ENCODE results near the gene RIGI.
"Not testable (repeated sequence)": the region's sequence is repeated elsewhere in the genome, so short reads cannot be mapped to it uniquely, and the experiment has no call there.

RIGI gene

GRCh38 chr9:32550562-32551275, 24.7 kb upstream of the RIGI start:
- H3K4me1 Mint-ChIP-seq (ENCODE audit: low read depth): peaks cover 51% of the 10 kb centered on the region
- peak overlapping the region; percentile 98 for H3K4me3 Mint-ChIP-seq
- peak overlapping the region; percentile 99 for H3K27ac Mint-ChIP-seq
- no peaks in the 10 kb centered on the region for H3K27me3 Mint-ChIP-seq
- peaks cover 30% of the 10 kb centered on the region for H3K36me3 Mint-ChIP-seq (ENCODE audit: low read depth)
- no peaks in the 10 kb centered on the region for H3K9me3 Mint-ChIP-seq

- Mint-ChIP-seq H3K9me3 (no peaks in the 10 kb centered on the region), H3K27ac (peak overlapping the region; percentile 67), H3K36me3 (ENCODE audit: low read depth) (peaks cover 29% of the 10 kb centered on the region), H3K27me3 (no peaks in the 10 kb centered on the region), H3K4me3 (peak overlapping the region; percentile 98), H3K4me1 (ENCODE audit: low read depth) (peaks cover 50% of the 10 kb centered on the region)
These were observed 24.2 kb upstream of the RIGI start for GRCh38 chr9:32550150-32550561.

- H3K9me3 Mint-ChIP-seq, H3K4me3 Mint-ChIP-seq, H3K27ac Mint-ChIP-seq, H3K27me3 Mint-ChIP-seq: not testable (repeated sequence)
- peaks cover 39% of the 10 kb centered on the region for H3K4me1 Mint-ChIP-seq (ENCODE audit: low read depth)
- H3K36me3 Mint-ChIP-seq (ENCODE audit: low read depth): peaks cover 34% of the 10 kb centered on the region
These were observed 22.2 kb upstream of the RIGI start for GRCh38 chr9:32548213-32548612.

- Mint-ChIP-seq H3K4me1 (ENCODE audit: low read depth) (peaks cover 31% of the 10 kb centered on the region), H3K9me3 (no peaks in the 10 kb centered on the region), H3K27ac (no peak overlapping the region), H3K27me3 (no peaks in the 10 kb centered on the region), H3K4me3 (no peak overlapping the region), H3K36me3 (ENCODE audit: low read depth) (peaks cover 50% of the 10 kb centered on the region)
These were observed 19.9 kb upstream of the RIGI start for GRCh38 chr9:32545884-32546283.

DNA sequence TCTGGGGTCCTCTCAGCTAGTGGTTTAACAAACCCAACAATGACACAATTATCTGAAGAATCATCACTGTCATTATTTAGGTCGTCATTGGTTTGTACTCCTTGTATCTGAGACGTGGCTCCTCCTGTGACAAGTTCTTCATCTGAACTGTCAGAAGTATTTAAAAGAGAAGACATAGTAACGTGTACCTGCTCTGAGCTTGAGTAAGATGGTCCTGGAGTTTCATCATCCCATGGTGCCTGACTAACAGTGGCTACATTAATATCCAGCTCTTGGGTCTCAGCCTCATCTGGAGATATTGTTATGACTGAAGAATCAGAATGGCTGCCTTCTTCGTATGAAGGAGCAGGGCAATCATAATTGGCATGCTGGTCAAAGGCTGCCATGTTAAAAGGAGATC, 17.1 kb upstream of the RIGI start:
- H3K4me3 Mint-ChIP-seq: no peak overlapping the region
- peaks cover 34% of the 10 kb centered on the region for H3K36me3 Mint-ChIP-seq (ENCODE audit: low read depth)
- no peak overlapping the region for H3K27ac Mint-ChIP-seq
- H3K4me1 Mint-ChIP-seq (ENCODE audit: low read depth): peaks cover 12% of the 10 kb centered on the region
- no peaks in the 10 kb centered on the region for H3K27me3 Mint-ChIP-seq
- H3K9me3 Mint-ChIP-seq: no peaks in the 10 kb centered on the region

DNA sequence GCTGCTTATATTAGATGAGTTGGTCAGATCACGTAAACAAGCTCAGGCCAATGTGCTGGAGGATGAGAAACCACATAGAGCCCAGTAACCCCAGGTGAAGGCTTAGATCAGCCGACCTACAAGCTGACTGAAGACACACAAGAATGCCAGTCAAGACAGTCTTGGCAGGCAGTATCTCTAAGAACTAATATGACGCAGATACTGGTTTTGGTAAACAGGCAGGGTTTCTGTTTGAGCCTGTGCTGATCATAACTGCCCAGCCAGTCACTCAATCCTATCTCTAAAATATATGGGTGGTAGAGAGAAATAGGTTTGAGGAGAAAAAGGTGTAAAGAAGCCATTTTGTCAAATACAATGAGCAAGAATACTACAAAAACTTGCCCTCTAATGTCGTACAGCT, 7.8 kb upstream of the RIGI start:
- no peaks in the 10 kb centered on the region for H3K4me1 Mint-ChIP-seq (ENCODE audit: low read depth)
- H3K9me3 Mint-ChIP-seq: no peaks in the 10 kb centered on the region
- no peak overlapping the region for H3K27ac Mint-ChIP-seq
- H3K36me3 Mint-ChIP-seq (ENCODE audit: low read depth): peaks cover 12% of the 10 kb centered on the region
- H3K27me3 Mint-ChIP-seq: no peaks in the 10 kb centered on the region
- no peak overlapping the region for H3K4me3 Mint-ChIP-seq

- no peaks in the 10 kb centered on the region for H3K4me1 Mint-ChIP-seq (ENCODE audit: low read depth)
- H3K36me3 Mint-ChIP-seq (ENCODE audit: low read depth): peaks cover 12% of the 10 kb centered on the region
- no peaks in the 10 kb centered on the region for H3K9me3 Mint-ChIP-seq
- no peak overlapping the region for H3K27ac Mint-ChIP-seq
- no peaks in the 10 kb centered on the region for H3K27me3 Mint-ChIP-seq
- H3K4me3 Mint-ChIP-seq: no peak overlapping the region
These were observed 7.3 kb upstream of the RIGI start for GRCh38 chr9:32533336-32533735.

DNA sequence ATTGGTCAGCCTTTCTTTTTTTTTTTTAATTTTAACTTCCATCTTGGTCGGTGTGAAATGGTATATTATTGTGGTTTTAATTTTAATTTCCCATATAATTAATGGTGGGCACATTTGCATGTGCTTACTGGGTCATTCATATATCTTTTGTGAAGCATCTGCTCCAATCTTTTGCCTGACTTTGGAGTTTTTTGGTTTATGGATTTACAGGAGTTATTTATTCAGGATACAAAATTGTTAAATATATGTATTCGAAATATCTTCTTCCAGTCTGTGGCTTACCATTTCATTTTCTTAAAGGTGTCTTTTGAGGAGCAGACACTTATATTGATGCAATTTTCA, 682 bp upstream of the RIGI start:
- H3K27ac Mint-ChIP-seq: peak overlapping the region; percentile 88
- H3K27me3 Mint-ChIP-seq: no peaks in the 10 kb centered on the region
- H3K4me1 Mint-ChIP-seq (ENCODE audit: low read depth): peaks cover 51% of the 10 kb centered on the region
- H3K36me3 Mint-ChIP-seq (ENCODE audit: low read depth): peaks cover 27% of the 10 kb centered on the region
- no peaks in the 10 kb centered on the region for H3K9me3 Mint-ChIP-seq
- peak overlapping the region; percentile 89 for H3K4me3 Mint-ChIP-seq

- H3K27ac Mint-ChIP-seq: peak overlapping the region; percentile 88
- H3K4me1 Mint-ChIP-seq (ENCODE audit: low read depth): peaks cover 55% of the 10 kb centered on the region
- H3K36me3 Mint-ChIP-seq (ENCODE audit: low read depth): peaks cover 27% of the 10 kb centered on the region
- H3K9me3 Mint-ChIP-seq: no peaks in the 10 kb centered on the region
- no peaks in the 10 kb centered on the region for H3K27me3 Mint-ChIP-seq
- peak overlapping the region; percentile 89 for H3K4me3 Mint-ChIP-seq
These were observed 326 bp downstream of the RIGI start for GRCh38 chr9:32525709-32526030.

- no peaks in the 10 kb centered on the region for H3K9me3 Mint-ChIP-seq
- peak overlapping the region; percentile 88 for H3K27ac Mint-ChIP-seq
- H3K4me1 Mint-ChIP-seq (ENCODE audit: low read depth): peaks cover 58% of the 10 kb centered on the region
- H3K36me3 Mint-ChIP-seq (ENCODE audit: low read depth): peaks cover 30% of the 10 kb centered on the region
- peak overlapping the region; percentile 89 for H3K4me3 Mint-ChIP-seq
- no peaks in the 10 kb centered on the region for H3K27me3 Mint-ChIP-seq
These were observed 896 bp downstream of the RIGI start for GRCh38 chr9:32524892-32525708.

DNA sequence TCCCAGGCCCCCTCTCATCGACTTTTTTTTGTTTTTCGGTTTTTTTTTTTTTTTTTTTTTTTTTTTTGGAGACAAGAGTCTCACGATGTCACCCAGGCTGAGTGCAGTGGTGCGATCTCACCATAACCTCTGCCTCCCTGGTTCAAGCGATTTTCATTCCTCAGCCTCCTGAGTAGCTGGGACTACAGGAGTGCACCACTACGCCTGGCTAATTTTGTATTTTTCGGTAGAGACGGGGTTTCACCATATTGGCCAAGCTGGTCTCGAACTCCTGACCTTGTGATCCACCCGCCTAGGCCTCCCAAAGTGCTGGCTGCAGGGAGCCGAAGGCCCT, 1.5 kb downstream of the RIGI start:
- not testable (repeated sequence) for H3K27me3 Mint-ChIP-seq, H3K27ac Mint-ChIP-seq, H3K9me3 Mint-ChIP-seq
- peaks cover 30% of the 10 kb centered on the region for H3K36me3 Mint-ChIP-seq (ENCODE audit: low read depth)
- peaks cover 58% of the 10 kb centered on the region for H3K4me1 Mint-ChIP-seq (ENCODE audit: low read depth)
- peak overlapping the region; percentile 89 for H3K4me3 Mint-ChIP-seq

- H3K36me3 Mint-ChIP-seq (ENCODE audit: low read depth): peaks cover 30% of the 10 kb centered on the region
- peaks cover 58% of the 10 kb centered on the region for H3K4me1 Mint-ChIP-seq (ENCODE audit: low read depth)
- no peak overlapping the region for H3K27ac Mint-ChIP-seq
- no peaks in the 10 kb centered on the region for H3K27me3 Mint-ChIP-seq
- no peak overlapping the region for H3K4me3 Mint-ChIP-seq
- H3K9me3 Mint-ChIP-seq: no peaks in the 10 kb centered on the region
These were observed 2.1 kb downstream of the RIGI start for GRCh38 chr9:32523910-32524309.

DNA sequence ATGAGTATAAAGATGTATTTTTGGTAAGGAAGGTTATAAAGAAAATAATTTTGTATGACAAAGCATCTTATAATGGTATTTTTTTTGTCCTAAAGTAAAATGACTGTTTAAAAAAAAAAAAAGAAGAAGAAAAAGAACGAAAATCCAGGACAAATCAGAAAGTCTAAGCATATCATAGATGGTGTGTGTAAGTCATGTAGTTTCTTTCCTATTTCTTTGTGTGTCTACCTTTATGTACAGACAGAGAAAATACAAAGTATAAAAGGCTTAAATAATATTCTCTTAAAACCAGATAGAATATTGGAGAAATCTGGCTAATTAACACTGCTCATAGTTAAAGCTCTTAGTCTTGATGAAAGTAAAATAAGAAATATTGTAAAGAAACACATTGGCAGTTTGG, 7.7 kb downstream of the RIGI start:
- Mint-ChIP-seq H3K9me3 (peaks cover 5% of the 10 kb centered on the region), H3K36me3 (ENCODE audit: low read depth) (peaks cover 60% of the 10 kb centered on the region), H3K4me1 (ENCODE audit: low read depth) (peaks cover 38% of the 10 kb centered on the region), H3K27me3 (no peaks in the 10 kb centered on the region), H3K4me3 (no peak overlapping the region), H3K27ac (no peak overlapping the region)

DNA sequence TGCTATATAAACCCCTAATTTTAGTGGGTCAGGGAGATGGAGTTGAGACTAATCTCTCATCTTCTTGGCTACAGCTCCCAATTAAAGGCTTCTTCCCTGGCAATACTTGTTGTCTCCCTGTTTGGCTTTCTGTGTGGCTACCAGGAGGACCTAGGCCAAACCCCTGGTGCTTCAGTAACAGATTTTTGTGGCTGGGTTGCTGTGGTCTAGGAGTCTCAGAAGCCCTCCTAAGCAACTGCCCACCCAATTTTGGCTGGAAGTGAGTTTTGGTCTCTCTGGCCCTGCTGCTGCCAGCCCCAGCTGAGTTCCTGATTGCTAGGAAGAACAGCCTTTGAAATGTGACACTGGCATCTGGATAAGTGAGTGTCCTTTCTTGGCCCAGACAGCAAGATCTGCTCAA, 9.8 kb downstream of the RIGI start:
- no peak overlapping the region for H3K4me3 Mint-ChIP-seq
- peaks cover 40% of the 10 kb centered on the region for H3K36me3 Mint-ChIP-seq (ENCODE audit: low read depth)
- H3K4me1 Mint-ChIP-seq (ENCODE audit: low read depth): peaks cover 39% of the 10 kb centered on the region
- H3K27ac Mint-ChIP-seq: peak overlapping the region; percentile 49
- H3K9me3 Mint-ChIP-seq: peaks cover 6% of the 10 kb centered on the region
- no peaks in the 10 kb centered on the region for H3K27me3 Mint-ChIP-seq

- Mint-ChIP-seq H3K27ac (no peak overlapping the region), H3K36me3 (ENCODE audit: low read depth) (peaks cover 5% of the 10 kb centered on the region), H3K27me3 (no peaks in the 10 kb centered on the region), H3K9me3 (peaks cover 5% of the 10 kb centered on the region), H3K4me1 (ENCODE audit: low read depth) (peaks cover 42% of the 10 kb centered on the region), H3K4me3 (no peak overlapping the region)
These were observed 17.3 kb downstream of the RIGI start for GRCh38 chr9:32508728-32509127.

- Mint-ChIP-seq H3K4me3 (no peak overlapping the region), H3K36me3 (ENCODE audit: low read depth) (peaks cover 19% of the 10 kb centered on the region), H3K4me1 (ENCODE audit: low read depth) (no peaks in the 10 kb centered on the region), H3K27ac (no peak overlapping the region), H3K27me3 (no peaks in the 10 kb centered on the region), H3K9me3 (no peaks in the 10 kb centered on the region)
These were observed 23.0 kb downstream of the RIGI start for GRCh38 chr9:32503008-32503407.
